ENCODE data around the gene ZSWIM9.

The ZSWIM9 gene

GRCh38 chr19:48175578-48175977 is 5.1 kb downstream of the ZSWIM9 start:
- DNase-seq (ENCODE audit: low spot score) = no peak

DNA sequence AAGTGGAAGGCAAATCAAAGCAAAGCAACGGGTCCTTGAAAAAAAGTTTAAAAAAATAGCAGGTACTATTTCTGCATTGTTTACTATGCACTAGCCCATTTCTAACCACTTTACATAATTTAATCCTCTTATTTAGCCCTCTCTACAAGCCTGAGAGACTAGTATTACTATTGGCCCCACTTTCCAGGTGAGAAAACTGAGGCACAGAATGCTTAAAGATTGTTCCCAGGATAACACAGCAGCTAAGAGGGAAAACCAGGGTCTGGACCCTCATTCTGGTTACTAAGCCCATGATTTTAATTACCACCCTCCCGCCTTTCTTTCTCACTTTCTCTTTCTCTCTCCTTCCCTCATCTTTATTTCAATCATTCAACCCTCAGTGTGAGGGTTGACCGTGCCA is 5.7 kb downstream of the ZSWIM9 start:
- DNase-seq (ENCODE audit: low spot score) = no peak

- no peak for DNase-seq (ENCODE audit: low spot score)
Observed at GRCh38 chr19:48181505-48181904, 11.0 kb downstream of the ZSWIM9 start.

DNA sequence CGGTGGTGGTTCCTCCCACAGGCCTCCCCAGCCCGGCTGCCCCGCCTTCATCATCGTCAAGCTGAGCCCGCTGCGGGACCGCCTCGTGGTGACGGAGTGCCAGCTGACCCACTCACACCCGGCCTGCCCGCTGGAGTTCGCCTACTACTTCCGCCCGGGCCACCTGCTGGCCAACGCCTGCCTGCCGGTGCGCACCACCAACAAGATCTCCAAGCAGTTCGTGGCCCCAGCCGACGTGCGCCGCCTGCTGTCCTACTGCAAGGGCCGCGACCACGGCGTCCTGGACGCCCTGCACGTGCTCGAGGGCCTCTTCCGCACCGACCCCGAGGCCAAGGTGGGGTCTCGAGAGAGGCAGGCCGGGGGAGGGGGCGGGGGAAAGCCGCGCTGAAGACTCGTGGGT is 12.0 kb downstream of the ZSWIM9 start:
- DNase-seq (ENCODE audit: low spot score) = no peak

DNA sequence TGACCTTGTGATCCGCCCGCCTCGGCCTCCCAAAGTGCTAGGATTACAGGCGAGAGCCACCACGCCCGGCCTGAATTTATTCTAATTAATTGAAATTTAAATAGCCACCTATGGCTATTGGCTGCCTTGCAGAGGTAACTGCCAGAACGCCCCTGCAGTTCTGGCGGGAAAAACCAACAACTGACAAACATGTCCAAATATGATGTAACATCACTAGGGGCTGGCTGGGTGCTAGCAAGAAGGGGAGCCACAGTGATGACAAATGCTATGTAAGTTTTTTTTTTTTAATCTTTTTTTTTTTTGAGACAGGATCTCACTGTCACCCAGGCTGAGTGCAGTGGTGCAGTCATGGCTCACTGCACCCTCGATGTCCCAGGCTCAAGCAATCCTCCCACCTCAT is 12.9 kb downstream of the ZSWIM9 start:
- no peak for DNase-seq (ENCODE audit: low spot score)

GRCh38 chr19:48186015-48186414 is 15.5 kb downstream of the ZSWIM9 start:
- peak; percentile 47 for DNase-seq (ENCODE audit: low spot score)

DNA sequence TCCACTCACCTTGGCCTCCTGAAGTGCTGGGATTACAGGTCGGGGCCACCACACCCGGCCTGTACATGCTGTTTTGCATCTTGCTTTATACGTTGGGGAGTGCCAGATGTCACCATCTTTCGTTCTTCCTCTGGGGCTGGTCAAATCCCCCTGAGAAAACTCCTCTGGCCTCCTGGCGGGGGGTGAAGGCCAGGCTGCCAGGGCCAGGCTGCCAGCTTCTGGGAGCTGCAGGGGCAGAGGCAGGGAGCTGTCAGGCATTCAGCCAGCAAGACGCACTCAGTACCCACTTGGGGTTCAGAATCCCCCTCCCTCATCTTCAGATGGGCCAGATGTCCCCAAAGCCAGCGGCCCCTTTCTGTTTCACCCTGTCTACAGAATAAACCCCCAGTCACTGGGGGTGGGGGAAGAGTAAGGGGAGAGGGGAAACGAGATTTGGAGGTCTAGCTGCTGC is 16.1 kb downstream of the ZSWIM9 start:
- peak; percentile 77 for DNase-seq (ENCODE audit: low spot score)

GRCh38 chr19:48190288-48190884 is 19.9 kb downstream of the ZSWIM9 start:
- peak; percentile 67 for DNase-seq (ENCODE audit: low spot score)

- DNase-seq (ENCODE audit: low spot score) = no peak
Observed at GRCh38 chr19:48190885-48191284, 20.4 kb downstream of the ZSWIM9 start.

DNA sequence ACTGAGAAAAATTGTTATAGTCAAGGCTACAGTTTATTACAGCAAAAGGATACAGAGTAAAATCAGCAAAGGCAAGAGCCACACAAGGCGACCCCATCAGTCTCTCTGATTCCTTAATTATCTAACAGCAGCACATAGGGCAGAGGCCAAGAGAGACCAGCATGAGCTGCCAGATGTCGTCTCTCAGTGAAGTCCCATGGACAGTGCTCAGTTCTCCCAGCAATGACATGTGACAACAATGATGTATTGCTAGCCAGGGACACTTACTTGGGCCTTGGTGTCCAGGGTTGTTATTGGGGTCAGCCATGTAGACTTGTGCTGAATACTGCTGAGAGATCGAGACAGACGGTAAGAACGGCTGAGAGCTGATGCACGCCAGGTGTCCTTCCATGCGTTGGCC is 22.3 kb downstream of the ZSWIM9 start:
- no peak for DNase-seq (ENCODE audit: low spot score)

- DNase-seq (ENCODE audit: low spot score) = peak; percentile 68
Observed at GRCh38 chr19:48194041-48194843, 23.8 kb downstream of the ZSWIM9 start.

DNA sequence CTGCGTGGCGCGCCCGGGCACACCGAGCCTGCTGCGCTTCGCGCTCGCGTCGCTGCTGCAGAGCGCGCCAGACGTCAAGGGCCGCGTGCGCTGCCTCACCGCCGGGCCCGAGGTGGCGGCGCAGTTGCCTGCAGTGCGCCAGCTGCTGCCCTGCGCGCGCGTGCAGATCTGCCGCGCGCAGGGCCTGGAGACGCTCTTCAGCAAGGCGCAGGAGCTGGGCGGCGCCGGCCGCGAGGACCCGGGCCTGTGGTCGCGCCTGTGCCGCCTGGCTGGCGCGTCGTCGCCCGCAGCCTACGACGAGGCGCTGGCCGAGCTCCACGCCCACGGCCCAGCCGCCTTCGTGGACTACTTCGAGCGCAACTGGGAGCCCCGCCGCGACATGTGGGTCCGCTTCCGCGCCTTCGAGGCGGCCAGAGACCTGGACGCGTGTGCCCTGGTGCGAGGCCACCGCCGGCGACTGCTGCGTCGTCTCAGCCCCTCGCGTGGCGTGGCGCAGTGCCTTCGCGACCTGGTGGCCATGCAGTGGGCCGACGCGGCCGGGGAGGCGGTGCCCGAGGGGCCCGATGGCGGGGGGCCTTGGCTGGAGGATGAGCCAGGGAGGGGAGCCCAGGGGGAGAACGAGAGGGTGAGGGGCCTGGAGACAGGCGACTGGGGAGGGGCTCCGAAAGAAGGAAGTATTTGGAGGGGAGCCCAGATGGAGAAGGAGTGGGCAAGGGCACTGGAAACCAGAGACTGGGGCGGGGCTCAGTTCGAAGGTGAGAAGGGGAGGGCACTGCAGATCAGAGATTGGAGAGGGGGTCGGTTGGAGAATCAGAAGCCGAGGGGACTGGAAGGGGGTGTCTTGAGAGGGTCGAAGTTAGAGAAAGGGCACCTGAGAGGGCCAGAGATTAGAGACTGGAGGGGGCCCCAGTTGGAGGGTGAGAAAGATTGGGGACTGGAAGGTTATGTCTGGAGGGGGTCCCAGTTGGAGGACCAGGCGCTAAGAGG is 24.7 kb downstream of the ZSWIM9 start:
- no peak for DNase-seq (ENCODE audit: low spot score)

DNA sequence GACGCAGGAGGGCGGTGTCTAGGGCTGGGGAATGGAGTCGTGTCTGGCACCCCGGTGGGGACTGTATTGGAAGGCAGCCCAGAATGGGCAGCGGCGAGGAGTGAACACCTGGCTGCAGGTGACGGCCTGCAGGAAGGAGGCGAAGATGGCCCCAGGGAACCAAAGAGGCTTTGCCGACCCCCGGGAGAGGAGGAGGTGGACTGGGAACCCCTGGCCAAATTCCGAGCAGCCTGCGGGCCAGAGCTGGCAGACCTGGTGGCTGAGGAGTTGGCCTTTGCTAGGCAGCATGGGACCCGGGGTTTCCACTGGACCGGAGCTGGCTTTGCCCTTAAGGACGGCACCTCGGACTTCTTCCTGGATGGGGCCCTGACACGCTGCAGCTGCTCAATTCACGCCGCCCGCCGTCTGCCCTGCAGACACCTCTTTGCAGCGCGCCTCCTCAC is 25.9 kb downstream of the ZSWIM9 start:
- no peak for DNase-seq (ENCODE audit: low spot score)

DNA sequence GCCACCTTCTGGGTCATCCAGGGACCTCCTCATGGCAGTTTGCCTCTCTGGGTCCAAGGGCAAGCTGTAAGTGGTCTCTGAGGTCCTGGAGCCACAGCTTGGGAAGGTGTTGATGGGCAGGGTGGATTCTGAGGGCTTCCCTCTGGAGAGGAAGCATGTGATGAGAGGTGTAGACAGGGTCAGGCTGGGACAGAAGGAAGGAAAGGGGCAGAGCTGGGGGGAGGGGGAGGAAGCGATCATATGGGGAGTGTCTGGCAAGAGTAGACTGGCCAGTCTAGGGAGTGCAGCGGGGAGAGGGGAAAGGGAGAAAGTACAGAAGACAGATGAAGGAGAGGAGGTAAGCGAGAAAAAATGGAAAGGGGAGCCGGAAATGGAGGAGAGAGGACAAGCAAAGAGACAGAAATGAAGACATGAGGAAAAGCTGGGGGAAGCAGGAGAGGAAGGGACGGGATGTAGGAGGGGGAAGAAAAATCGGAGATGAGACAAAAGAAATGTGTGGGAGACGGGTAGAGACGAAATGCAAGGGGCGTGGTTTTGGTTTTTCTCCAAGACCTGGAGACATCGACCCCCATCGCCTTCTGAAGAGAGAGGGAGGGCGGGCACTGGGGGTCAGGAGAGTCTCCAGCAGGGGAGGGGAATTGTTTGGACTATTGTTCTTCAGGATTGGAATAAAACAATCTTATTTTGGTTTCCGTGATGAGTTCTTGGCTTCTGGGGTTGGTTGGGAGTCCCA is 26.6 kb downstream of the ZSWIM9 start:
- no peak for DNase-seq (ENCODE audit: low spot score)

DNA sequence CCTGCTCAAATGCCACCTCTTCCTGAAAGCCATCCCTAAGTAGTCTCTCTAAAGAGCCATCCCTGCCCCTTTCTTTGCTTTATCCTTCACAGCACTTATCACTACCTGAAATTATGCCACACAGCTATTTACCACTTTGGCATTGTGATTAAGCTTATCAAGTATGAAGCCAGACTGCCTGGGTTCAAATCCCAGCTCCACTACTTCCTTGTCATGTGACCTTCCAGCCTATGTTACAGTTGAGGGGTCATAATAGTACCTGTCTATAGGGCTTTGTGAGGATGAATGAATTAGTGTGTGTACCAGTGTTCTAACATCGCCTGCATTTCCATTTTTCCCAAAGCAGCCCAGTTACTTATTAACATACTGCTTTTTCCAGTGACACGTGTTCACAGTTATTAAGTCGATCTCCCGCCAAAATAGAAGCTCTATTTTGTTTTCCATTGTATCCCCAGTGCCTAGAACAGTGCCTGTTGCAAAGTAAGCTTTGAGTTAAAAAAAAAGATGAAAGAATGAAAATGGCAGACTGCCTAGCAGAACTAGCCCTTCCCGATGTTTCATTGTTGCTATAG is 32.8 kb downstream of the ZSWIM9 start:
- DNase-seq (ENCODE audit: low spot score) = no peak

DNA sequence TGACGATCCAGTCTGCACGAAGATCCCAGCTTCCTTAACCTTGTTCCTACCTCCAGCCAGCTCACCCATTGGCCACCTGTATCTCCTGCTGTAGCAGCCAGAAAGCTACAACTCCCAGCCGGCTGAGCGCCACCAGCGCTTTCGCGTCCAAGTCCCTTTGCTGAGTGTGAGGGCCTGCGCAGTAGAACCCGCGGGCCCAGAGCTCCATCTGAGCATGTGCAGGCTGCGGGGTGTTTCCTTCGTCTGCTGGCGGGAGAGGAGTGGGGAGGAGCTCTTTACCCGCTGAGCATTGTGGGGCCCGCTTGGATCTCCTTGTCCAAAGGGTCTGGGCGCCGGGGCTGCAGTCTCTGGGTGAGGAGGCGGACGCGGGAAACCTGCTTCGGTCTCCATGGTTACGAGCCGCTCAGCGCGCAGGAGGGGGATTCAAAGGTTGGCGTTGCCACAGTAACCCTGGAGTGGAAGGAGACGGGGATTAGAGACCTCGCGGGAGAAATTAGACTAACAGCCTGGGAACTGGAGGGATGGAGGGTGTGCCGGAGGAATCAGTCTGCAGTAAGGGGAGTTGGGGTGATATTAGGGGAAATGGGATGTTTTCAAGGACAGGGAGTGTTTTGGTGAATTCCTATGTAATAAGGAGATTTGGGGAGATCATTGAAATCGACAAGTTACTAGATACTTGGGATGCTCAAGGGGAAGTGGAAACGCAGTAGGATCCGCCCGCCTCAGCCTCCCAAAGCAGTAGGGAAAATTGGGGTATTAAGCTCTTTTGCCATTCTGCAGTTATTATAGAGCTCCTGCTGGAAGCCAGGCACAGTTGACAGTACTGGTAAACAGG is 33.5 kb downstream of the ZSWIM9 start:
- peak; percentile 94 for DNase-seq (ENCODE audit: low spot score)

GRCh38 chr19:48206397-48207093 is 36.1 kb downstream of the ZSWIM9 start:
- no peak for DNase-seq (ENCODE audit: low spot score)

- DNase-seq (ENCODE audit: low spot score) = no peak
Observed at GRCh38 chr19:48210005-48210404, 39.5 kb downstream of the ZSWIM9 start.

- DNase-seq (ENCODE audit: low spot score) = no peak
Observed at GRCh38 chr19:48213959-48214358, 43.5 kb downstream of the ZSWIM9 start.

GRCh38 chr19:48216933-48217332 is 46.5 kb downstream of the ZSWIM9 start:
- no peak for DNase-seq (ENCODE audit: low spot score)

Measured in germinal center (tissue), 1 donor.